Neural crest cell (in vitro differentiated cells): ENCODE measurements around the gene C21orf58. TPM values are rescaled to one million over a fixed set of nuclear protein-coding genes. Genes with fewer than 3 reads are reported as not detected.

Experiments
- DNase-seq: peaks from one replicate; pipeline ENCODE4 v3.0.0; 2021; ENCODE audit warnings: low read depth, mixed read lengths, low spot score
- H3K27ac Mint-ChIP-seq: one replicate; pipeline ENCODE4 v1.8.0; 2021; ENCODE audit warnings: mild to moderate bottlenecking, mixed read lengths; ENCODE audit not compliant: unreplicated experiment
- H3K27me3 Mint-ChIP-seq: 2 replicates; pipeline ENCODE4 v1.8.0; 2021; ENCODE audit warnings: low read depth, mild to moderate bottlenecking, mixed read lengths
- H3K36me3 Mint-ChIP-seq: 2 replicates; pipeline ENCODE4 v1.8.0; 2021; ENCODE audit warnings: low read depth, mild to moderate bottlenecking, mixed read lengths
- H3K4me1 Mint-ChIP-seq: 2 replicates; pipeline ENCODE4 v1.8.0; 2021; ENCODE audit warnings: mixed read lengths
- H3K4me3 Mint-ChIP-seq: one replicate; pipeline ENCODE4 v1.8.0; 2021; ENCODE audit warnings: mild to moderate bottlenecking, mixed read lengths
- H3K9me3 Mint-ChIP-seq: 2 replicates; pipeline ENCODE4 v1.8.0; 2021; ENCODE audit warnings: mixed read lengths
- CTCF ChIP-seq: fragments of 200-600 bp; sonication (generic); conservative IDR thresholded peaks from 2 replicates; pipeline ENCODE4 v1.5.0; 2021; ENCODE audit warnings: antibody characterized with exemption, mild to moderate bottlenecking
- total RNA-seq: library from RNA; stranded (reverse); gene quantifications from 2 replicates; pipeline ENCODE4 v1.2.1, GENCODE V29; 2021

C21orf58 gene
- total RNA-seq, 1 donor from 2014 or later, result 61.5 TPM

GRCh38 chr21:46362946-46363345 lies 39.3 kb upstream of the C21orf58 start:
- Mint-ChIP-seq H3K4me3 (no peak overlapping the region), H3K36me3 (peaks cover 23% of the 10 kb centered on the region), H3K27ac (peak overlapping the region; percentile 62), H3K27me3 (no peaks in the 10 kb centered on the region), H3K4me1 (no peaks in the 10 kb centered on the region), H3K9me3 (no peaks in the 10 kb centered on the region)
- no peak for DNase-seq
- TF ChIP-seq CTCF, result no peak

GRCh38 chr21:46361935-46362334 lies 38.3 kb upstream of the C21orf58 start:
- Mint-ChIP-seq H3K9me3 (no peaks in the 10 kb centered on the region), H3K4me1 (no peaks in the 10 kb centered on the region), H3K36me3 (peaks cover 25% of the 10 kb centered on the region), H3K4me3 (no peak overlapping the region), H3K27ac (no peak overlapping the region), H3K27me3 (no peaks in the 10 kb centered on the region)
- DNase-seq, result no peak
- TF ChIP-seq CTCF, result no peak

GRCh38 chr21:46361176-46361575 lies 37.5 kb upstream of the C21orf58 start:
- Mint-ChIP-seq H3K9me3 (no peaks in the 10 kb centered on the region), H3K4me3 (no peak overlapping the region), H3K4me1 (no peaks in the 10 kb centered on the region), H3K27me3 (no peaks in the 10 kb centered on the region), H3K27ac (no peak overlapping the region), H3K36me3 (peaks cover 25% of the 10 kb centered on the region)
- no peak for DNase-seq
- TF ChIP-seq CTCF, result no peak

- H3K27ac Mint-ChIP-seq, result peak overlapping the region; percentile 45
- no peak for DNase-seq
- H3K9me3 Mint-ChIP-seq, result no peaks in the 10 kb centered on the region
- H3K27me3 Mint-ChIP-seq, result no peaks in the 10 kb centered on the region
- peaks cover 18% of the 10 kb centered on the region for H3K36me3 Mint-ChIP-seq
- no peak for TF ChIP-seq CTCF
- H3K4me3 Mint-ChIP-seq, result no peak overlapping the region
- no peaks in the 10 kb centered on the region for H3K4me1 Mint-ChIP-seq
Observed at GRCh38 chr21:46357684-46358425, 34.2 kb upstream of the C21orf58 start.

GRCh38 chr21:46357335-46357604 lies 33.6 kb upstream of the C21orf58 start:
- peaks cover 18% of the 10 kb centered on the region for H3K36me3 Mint-ChIP-seq
- H3K4me1 Mint-ChIP-seq, result no peaks in the 10 kb centered on the region
- H3K27me3 Mint-ChIP-seq, result no peaks in the 10 kb centered on the region
- no peak for DNase-seq
- H3K4me3 Mint-ChIP-seq, result no peak overlapping the region
- no peak for TF ChIP-seq CTCF
- H3K9me3 Mint-ChIP-seq, result no peaks in the 10 kb centered on the region
- H3K27ac Mint-ChIP-seq, result peak overlapping the region; percentile 45
